Measurements from ENCODE around the gene WWOX. TPM values are rescaled to one million over a fixed set of nuclear protein-coding genes. Genes with fewer than 3 reads are reported as not detected.

The WWOX gene
- total RNA-seq, 1 experiment from 2014 or later = 15.6 TPM

DNA sequence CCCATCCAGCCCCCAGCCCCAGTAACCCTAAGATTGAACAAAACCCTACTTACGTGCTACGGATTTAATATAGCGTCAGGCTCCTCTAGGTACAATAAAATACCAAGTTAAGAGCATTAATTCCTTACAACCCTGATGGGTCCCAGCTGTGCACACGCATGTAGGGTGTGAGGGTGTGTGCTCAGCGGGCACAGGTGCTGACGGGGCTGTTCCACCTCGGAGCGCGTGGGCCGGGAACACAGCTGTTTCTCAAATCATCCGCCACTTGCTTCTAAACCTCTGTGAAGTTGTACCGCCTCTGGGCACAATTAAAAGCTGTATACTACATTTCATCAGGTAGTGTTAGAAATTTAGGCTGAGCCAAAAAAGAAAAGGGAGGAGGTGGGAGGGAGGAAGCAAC, 1022.5 kb downstream of the WWOX start:
- peaks cover 1% of the 10 kb centered on the region for H3K27me3 Mint-ChIP-seq (ENCODE audit: low read depth)
- no CpG with 5 or more reads among the region's 12 CpGs for WGBS (ENCODE audit: extremely low coverage, insufficient read length, low lambda C conversion rate)
- no peak overlapping the region for H4K5ac ChIP-seq (ENCODE audit: insufficient read length, low read depth, low read length)
- H3K4me1 ChIP-seq (ENCODE audit: insufficient read depth, low read length) = no peaks in the 10 kb centered on the region
- H3K23me2 ChIP-seq (ENCODE audit: insufficient read length, low read depth, low read length, poor library complexity, severe bottlenecking) = no peaks in the 10 kb centered on the region
- no peak overlapping the region for H3K4me2 ChIP-seq (ENCODE audit: insufficient read depth, insufficient read length, low read length)
- H2BK15ac ChIP-seq (ENCODE audit: low read depth, low read length) = no peak overlapping the region
- no peaks in the 10 kb centered on the region for H3K9me3 ChIP-seq (ENCODE audit: control insufficient read depth, low read depth, low read length)
- H3K56ac ChIP-seq (ENCODE audit: insufficient read length, low read depth, low read length) = no peak overlapping the region
- no peak overlapping the region for H3K4ac ChIP-seq (ENCODE audit: low read depth, low read length)
- H3K27ac Mint-ChIP-seq = no peak overlapping the region
- no peak overlapping the region for H3K18ac ChIP-seq (ENCODE audit: insufficient read length, low read depth, low read length)
- peaks cover 8 to 9% of the 10 kb centered on the region in 2 experiments for H3K9me3 Mint-ChIP-seq
- H3K4me3 Mint-ChIP-seq = no peak overlapping the region
- no peak overlapping the region for H2BK5ac ChIP-seq (ENCODE audit: insufficient read length, low read length)
- no peak overlapping the region for H4K91ac ChIP-seq (ENCODE audit: insufficient read length, low read depth, low read length)
- DNase-seq = no peak
- no peak overlapping the region for H4K8ac ChIP-seq (replicated peaks; ENCODE audit: insufficient read length, low read depth, low read length)
- no peak overlapping the region for H3K27ac ChIP-seq (ENCODE audit: insufficient read length, low read depth, low read length)
- H3K23ac ChIP-seq (ENCODE audit: insufficient read length, low read depth, low read length) = no peak overlapping the region
- no peak overlapping the region; the same call in 1 of the 2 replicates for H3K14ac ChIP-seq (ENCODE audit: insufficient read depth, low read length)
- peaks cover 0 to 9% (median 0%) of the 10 kb centered on the region in 3 experiments; a peak in 3 of 7 replicates for H3K36me3 Mint-ChIP-seq (ENCODE audit: insufficient read depth in 1 of 3, low read depth in 3 of 3)
- TF ChIP-seq, protein P1, sequence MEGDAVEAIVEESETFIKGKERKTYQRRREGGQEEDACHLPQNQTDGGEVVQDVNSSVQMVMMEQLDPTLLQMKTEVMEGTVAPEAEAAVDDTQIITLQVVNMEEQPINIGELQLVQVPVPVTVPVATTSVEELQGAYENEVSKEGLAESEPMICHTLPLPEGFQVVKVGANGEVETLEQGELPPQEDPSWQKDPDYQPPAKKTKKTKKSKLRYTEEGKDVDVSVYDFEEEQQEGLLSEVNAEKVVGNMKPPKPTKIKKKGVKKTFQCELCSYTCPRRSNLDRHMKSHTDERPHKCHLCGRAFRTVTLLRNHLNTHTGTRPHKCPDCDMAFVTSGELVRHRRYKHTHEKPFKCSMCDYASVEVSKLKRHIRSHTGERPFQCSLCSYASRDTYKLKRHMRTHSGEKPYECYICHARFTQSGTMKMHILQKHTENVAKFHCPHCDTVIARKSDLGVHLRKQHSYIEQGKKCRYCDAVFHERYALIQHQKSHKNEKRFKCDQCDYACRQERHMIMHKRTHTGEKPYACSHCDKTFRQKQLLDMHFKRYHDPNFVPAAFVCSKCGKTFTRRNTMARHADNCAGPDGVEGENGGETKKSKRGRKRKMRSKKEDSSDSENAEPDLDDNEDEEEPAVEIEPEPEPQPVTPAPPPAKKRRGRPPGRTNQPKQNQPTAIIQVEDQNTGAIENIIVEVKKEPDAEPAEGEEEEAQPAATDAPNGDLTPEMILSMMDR (conservative IDR thresholded peaks at IDR 0.05) = no peak
- no peaks in the 10 kb centered on the region for H3K79me1 ChIP-seq (ENCODE audit: insufficient read depth, low read depth, low read length, poor library complexity, severe bottlenecking)
- H3T11ph ChIP-seq (ENCODE audit: low read length) = no peak overlapping the region
- H2BK12ac ChIP-seq (ENCODE audit: insufficient read length, low read depth, low read length) = no peak overlapping the region
- H2BK20ac ChIP-seq (ENCODE audit: low read depth, low read length, poor library complexity, severe bottlenecking) = no peak overlapping the region
- no peak overlapping the region for H2BK120ac ChIP-seq (ENCODE audit: low read depth, low read length, poor library complexity, severe bottlenecking)
- no peaks in the 10 kb centered on the region for H4K20me1 ChIP-seq (ENCODE audit: control insufficient read depth, insufficient read depth, insufficient read length)
- no peaks in the 10 kb centered on the region for H3K27me3 ChIP-seq (ENCODE audit: insufficient read depth, low read length)
- H3K9ac ChIP-seq (ENCODE audit: extremely low read depth, insufficient read length, low read length) = no peak overlapping the region
- no peak overlapping the region for H2AK5ac ChIP-seq (ENCODE audit: insufficient read length, low read length)
- no peaks in the 10 kb centered on the region for H3K79me2 ChIP-seq (ENCODE audit: insufficient read depth, low read length)
- no peak overlapping the region for H2AFZ ChIP-seq (ENCODE audit: low read length)
- peaks cover 5 to 15% of the 10 kb centered on the region in 2 experiments; a peak in 3 of 4 replicates for H3K4me1 Mint-ChIP-seq
